A549 (cell line): Measurements from ENCODE around the gene ALG12.

Source experiments
- EP300 ChIP-seq, 2 experiments: fragments of >200 bp; sonication (Bioruptor Twin); formaldehyde crosslinking; IDR thresholded peaks; 2 replicates in 1 of 2; 3 replicates in 1 of 2; pipeline ENCODE4 v1.6.1; 2016 to 2017
- MAZ ChIP-seq: fragments of 150-350 bp; IDR thresholded peaks from 2 replicates; pipeline ENCODE4 v1.6.1; 2014; ENCODE audit warnings: antibody characterized with exemption, low read depth, low read length, borderline replicate concordance
- NFE2L2 ChIP-seq: fragments of 150-350 bp; conservative IDR thresholded peaks from 2 replicates; pipeline ENCODE4 v1.6.1; 2014; ENCODE audit warnings: low read length
- POLR2A ChIP-seq: IDR thresholded peaks from 2 replicates; pipeline ENCODE4 v1.6.1; 2012; ENCODE audit warnings: mild to moderate bottlenecking, low read length
- POLR2AphosphoS2 ChIP-seq: conservative IDR thresholded peaks from 2 replicates; pipeline ENCODE4 v1.6.1; 2012; ENCODE audit warnings: low read length, improper control_type of control experiment, inconsistent platforms
- ZFP36 ChIP-seq: fragments of 450-650 bp; IDR thresholded peaks from 2 replicates; pipeline ENCODE4 v1.6.1; 2014; ENCODE audit warnings: borderline replicate concordance; ENCODE audit not compliant: partially characterized antibody
- TF ChIP-seq, protein P1 (sequence below): IDR thresholded peaks from 2 replicates; pipeline ENCODE4 v1.6.1; 2012; ENCODE audit warnings: low read depth, borderline replicate concordance
- TF ChIP-seq, protein P2 (sequence below): fragments of >200 bp; sonication (Bioruptor Twin); formaldehyde crosslinking; IDR thresholded peaks from 3 replicates; pipeline ENCODE4 v1.5.1; 2016
- TF ChIP-seq, protein P3 (sequence below): IDR thresholded peaks from 2 replicates; pipeline ENCODE4 v1.6.1; 2012

DNA sequence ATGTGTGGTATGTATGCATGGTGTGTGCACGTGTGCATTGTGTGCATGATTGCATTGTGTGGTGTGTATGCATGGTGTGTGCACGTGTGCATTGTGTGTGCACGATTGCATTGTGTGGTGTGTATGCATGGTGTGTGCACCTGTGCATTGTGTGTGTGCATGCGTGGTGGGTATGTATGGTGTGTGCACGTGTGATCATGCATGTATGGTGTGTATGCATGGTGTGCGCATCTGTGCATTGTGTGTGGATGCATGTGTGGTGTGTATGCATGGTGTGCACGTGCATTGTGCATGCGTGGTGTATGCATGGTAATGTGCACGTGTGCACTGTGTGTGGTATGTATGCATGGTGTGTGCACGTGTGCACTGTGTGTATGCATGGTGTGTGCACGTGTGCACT lies 16.8 kb downstream of the ALG12 start:
- TF ChIP-seq POLR2AphosphoS2 (no peak), MAZ (no peak), POLR2A (no peak), ZFP36 (no peak), EP300 (IDR thresholded peaks at IDR 0.05) (no peak), NFE2L2 (no peak)
- TF ChIP-seq, protein P1, sequence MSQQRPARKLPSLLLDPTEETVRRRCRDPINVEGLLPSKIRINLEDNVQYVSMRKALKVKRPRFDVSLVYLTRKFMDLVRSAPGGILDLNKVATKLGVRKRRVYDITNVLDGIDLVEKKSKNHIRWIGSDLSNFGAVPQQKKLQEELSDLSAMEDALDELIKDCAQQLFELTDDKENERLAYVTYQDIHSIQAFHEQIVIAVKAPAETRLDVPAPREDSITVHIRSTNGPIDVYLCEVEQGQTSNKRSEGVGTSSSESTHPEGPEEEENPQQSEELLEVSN, result no peak
- TF ChIP-seq, protein P2, sequence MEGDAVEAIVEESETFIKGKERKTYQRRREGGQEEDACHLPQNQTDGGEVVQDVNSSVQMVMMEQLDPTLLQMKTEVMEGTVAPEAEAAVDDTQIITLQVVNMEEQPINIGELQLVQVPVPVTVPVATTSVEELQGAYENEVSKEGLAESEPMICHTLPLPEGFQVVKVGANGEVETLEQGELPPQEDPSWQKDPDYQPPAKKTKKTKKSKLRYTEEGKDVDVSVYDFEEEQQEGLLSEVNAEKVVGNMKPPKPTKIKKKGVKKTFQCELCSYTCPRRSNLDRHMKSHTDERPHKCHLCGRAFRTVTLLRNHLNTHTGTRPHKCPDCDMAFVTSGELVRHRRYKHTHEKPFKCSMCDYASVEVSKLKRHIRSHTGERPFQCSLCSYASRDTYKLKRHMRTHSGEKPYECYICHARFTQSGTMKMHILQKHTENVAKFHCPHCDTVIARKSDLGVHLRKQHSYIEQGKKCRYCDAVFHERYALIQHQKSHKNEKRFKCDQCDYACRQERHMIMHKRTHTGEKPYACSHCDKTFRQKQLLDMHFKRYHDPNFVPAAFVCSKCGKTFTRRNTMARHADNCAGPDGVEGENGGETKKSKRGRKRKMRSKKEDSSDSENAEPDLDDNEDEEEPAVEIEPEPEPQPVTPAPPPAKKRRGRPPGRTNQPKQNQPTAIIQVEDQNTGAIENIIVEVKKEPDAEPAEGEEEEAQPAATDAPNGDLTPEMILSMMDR, result no peak
- TF ChIP-seq, protein P3, sequence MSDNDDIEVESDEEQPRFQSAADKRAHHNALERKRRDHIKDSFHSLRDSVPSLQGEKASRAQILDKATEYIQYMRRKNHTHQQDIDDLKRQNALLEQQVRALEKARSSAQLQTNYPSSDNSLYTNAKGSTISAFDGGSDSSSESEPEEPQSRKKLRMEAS, result no peak
